ENCODE results near the gene NECTIN4.
"Not testable (repeated sequence)": the region's sequence is repeated elsewhere in the genome, so short reads cannot be mapped to it uniquely, and the experiment has no call there.

The NECTIN4 gene

DNA sequence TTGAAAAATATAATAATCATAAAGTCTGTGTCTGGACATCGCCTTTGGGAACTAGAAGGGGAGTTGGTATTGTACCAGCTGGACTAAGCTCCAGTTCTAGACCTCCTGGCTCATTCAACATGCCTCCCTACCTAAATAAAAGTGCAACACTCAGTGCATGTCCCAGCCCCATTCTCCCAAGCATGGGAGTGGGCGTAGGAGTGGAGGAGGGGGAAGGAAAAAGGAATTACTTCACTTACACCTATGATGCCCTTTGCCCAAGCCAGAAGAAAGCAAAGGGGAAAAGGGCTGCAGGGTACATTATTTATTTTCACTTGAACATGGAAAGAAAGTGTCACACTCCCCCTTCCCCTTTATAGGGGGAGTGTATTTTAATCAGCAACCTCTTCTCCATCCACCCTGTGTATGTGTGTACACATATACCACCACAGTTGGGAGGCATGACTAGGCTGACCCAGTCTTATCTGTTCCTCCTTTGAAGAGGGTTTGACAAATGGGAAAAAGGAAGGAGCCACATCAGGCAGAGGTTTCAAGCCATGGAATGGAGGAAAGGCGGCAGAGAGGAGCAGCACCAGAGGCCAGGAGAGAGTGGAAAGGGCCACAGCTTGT, 31.8 kb upstream of the NECTIN4 start:
- Histone ChIP-seq H3K9ac (ENCODE audit: low read length) (no peak overlapping the region), H3K4me1 (ENCODE audit: control insufficient read depth, insufficient read depth, low read length) (peaks cover 26% of the 10 kb centered on the region), H3K4me3 (ENCODE audit: low read length) (no peak overlapping the region), H3K9me3 (ENCODE audit: control insufficient read depth, low read length) (no peaks in the 10 kb centered on the region), H3K36me3 (ENCODE audit: control insufficient read depth, insufficient read depth, low read length) (no peaks in the 10 kb centered on the region), H3K27me3 (ENCODE audit: control insufficient read depth, insufficient read depth, low read length) (no peaks in the 10 kb centered on the region)

DNA sequence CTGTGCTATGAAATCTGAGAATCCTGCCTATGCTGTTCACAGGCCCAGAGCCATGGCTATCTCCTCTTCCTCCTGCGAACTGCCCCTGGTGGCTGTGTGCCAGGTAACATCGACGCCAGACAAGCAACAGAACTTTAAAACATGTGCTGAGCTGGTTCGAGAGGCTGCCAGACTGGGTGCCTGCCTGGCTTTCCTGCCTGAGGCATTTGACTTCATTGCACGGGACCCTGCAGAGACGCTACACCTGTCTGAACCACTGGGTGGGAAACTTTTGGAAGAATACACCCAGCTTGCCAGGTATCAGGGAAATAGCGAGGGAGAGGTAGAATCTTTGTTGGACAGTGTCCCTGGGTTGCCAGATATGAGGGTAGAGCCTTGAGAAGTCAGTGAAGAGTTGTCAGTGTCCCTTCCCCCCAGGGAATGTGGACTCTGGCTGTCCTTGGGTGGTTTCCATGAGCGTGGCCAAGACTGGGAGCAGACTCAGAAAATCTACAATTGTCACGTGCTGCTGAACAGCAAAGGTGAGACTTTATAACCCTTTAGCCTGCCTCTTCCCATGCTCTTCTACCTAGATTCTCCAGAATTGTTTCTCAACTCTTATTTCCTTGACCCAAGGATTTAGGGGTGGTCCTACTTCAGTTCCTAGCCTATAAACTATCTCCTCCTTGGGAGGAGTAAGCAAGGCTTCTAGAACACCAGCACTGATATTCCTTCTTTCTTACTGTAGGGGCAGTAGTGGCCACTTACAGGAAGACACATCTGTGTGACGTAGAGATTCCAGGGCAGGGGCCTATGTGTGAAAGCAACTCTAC, 29.9 kb upstream of the NECTIN4 start:
- Histone ChIP-seq H3K9me3 (ENCODE audit: control insufficient read depth, low read length) (no peaks in the 10 kb centered on the region), H3K4me1 (ENCODE audit: control insufficient read depth, insufficient read depth, low read length) (peaks cover 26% of the 10 kb centered on the region), H3K9ac (ENCODE audit: low read length) (peak overlapping the region; percentile 91), H3K27me3 (ENCODE audit: control insufficient read depth, insufficient read depth, low read length) (no peaks in the 10 kb centered on the region), H3K36me3 (ENCODE audit: control insufficient read depth, insufficient read depth, low read length) (no peaks in the 10 kb centered on the region), H3K4me3 (ENCODE audit: low read length) (peak overlapping the region; percentile 92)

DNA sequence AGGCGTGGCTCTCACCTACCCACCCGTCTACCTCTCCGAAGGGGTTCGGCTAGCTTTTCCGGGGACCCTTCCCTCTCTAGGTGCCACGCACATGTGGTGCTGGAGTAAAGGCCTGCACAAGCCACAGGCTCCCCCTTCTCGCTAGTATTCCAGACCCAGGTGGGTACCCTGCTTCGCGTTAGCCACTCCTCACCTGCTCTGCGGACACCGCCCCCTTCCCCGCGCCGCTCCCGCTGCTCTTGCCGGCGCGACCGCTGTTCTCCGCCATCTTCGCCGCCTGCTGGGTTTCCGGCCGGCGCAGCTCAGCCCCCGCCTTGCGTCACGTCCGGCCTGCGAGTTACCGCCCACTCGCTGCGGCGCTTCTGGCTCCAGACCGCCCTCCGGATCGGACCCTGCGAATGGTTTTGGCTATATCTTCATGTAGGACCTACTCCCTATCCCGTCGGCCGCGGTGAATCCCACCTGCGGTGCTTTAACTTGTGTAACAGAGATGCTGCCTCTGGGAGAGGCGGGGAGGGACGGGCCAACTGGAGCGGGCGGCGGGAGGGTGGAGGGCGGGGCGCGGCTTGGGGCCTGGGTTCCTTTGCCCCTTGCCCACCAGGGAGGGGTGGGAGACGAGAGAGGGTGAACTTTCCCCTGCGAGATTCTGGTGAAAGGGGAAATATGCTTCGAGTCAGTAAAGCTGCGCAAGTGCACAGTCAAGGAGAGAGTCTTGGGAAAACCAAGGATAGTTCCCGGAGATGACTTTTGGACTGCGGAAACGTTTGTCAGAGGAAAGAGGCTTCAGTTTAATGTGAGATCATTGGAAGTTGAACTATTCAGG, 28.6 kb upstream of the NECTIN4 start, which contains the start of the genes NIT1 and PFDN2:
TSS of gene NIT1 (plus strand) at position 347 of the 823 bp plus-strand sequence. CDS start at position 419, 72 bp downstream.
TSS of gene PFDN2 (minus strand) at position 279 of the 823 bp plus-strand sequence. CDS start at position 268, 11 bp downstream.
- Histone ChIP-seq H3K36me3 (ENCODE audit: control insufficient read depth, insufficient read depth, low read length) (no peaks in the 10 kb centered on the region), H3K9me3 (ENCODE audit: control insufficient read depth, low read length) (no peaks in the 10 kb centered on the region), H3K4me3 (ENCODE audit: low read length) (peak within 1 kb of the TSS; percentile 92), H3K9ac (ENCODE audit: low read length) (peak within 1 kb of the TSS; percentile 91), H3K27me3 (ENCODE audit: control insufficient read depth, insufficient read depth, low read length) (no peaks in the 10 kb centered on the region), H3K4me1 (ENCODE audit: control insufficient read depth, insufficient read depth, low read length) (peaks cover 26% of the 10 kb centered on the region)

DNA sequence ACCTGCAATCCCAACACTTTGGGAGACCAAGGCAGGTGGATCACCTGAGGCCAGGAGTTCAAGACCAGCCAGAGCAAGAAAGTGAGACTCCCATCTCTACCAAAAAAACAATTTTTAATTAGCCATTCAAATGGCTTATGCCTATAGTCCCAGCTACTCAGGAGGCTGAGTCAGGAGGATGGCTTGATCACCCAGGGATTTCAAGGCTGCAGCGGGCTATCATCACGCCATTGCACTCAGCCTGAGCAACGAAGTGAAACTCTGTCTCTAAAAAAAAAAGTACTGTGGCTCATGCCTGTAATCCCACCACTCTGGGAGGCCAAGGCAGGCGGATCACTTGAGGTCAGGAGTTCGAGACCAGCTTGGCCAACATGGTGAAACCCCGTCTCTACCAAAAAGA, 26.6 kb upstream of the NECTIN4 start:
- not testable (repeated sequence) for H3K9ac ChIP-seq (ENCODE audit: low read length); H3K9me3 ChIP-seq (ENCODE audit: control insufficient read depth, low read length); H3K27me3 ChIP-seq (ENCODE audit: control insufficient read depth, insufficient read depth, low read length); H3K4me3 ChIP-seq (ENCODE audit: low read length); H3K36me3 ChIP-seq (ENCODE audit: control insufficient read depth, insufficient read depth, low read length)
- peaks cover 26% of the 10 kb centered on the region for H3K4me1 ChIP-seq (ENCODE audit: control insufficient read depth, insufficient read depth, low read length)

DNA sequence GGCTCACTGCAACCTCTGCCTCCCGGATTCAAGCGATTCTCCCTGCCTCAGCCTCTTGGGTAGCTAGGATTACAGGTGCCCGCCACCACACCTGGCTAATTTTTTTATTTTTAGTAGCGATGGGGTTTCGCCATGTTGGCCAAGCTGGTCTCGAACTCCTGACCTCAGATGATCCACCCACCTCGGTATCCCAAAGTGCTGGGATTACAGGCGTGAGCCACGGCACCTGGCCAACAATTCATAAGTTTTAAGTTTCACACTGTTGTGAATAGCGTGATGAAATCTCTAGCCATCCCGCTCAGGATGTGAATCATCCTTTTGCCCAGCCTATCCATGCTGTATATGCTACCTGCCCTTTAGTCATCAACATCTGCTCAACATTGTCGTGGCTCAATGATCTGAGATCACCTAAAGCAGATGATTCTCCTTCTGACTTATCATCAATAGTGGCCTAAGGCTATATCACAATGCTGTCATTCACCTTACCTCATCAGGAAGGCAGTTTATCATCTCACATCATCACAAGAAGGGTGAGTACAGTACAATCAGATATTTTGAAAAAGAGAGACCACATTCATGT, 25.9 kb upstream of the NECTIN4 start:
- Histone ChIP-seq H3K4me1 (ENCODE audit: control insufficient read depth, insufficient read depth, low read length) (peaks cover 26% of the 10 kb centered on the region), H3K4me3 (ENCODE audit: low read length) (no peak overlapping the region), H3K9ac (ENCODE audit: low read length) (no peak overlapping the region)

DNA sequence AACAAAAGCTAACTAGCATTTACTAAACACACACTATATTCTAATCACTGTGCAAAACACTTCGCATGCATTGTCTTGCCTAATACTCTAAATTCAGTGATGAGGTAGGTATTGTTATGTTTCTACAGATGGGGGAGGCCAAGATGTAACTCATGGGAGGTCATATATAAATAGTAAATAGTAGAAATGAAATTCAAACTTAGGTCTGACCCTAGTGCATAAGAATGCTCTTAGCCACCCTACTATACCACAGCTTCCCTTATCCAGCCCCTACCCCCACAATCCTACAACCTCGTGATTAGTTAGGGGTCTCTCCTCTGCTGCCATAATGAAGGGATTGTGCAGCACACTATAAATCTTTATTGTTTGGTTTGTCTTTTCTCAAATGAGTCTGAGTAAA, 25.2 kb upstream of the NECTIN4 start:
- no peaks in the 10 kb centered on the region for H3K36me3 ChIP-seq (ENCODE audit: control insufficient read depth, insufficient read depth, low read length)
- H3K9ac ChIP-seq (ENCODE audit: low read length): no peak overlapping the region
- H3K4me1 ChIP-seq (ENCODE audit: control insufficient read depth, insufficient read depth, low read length): peaks cover 21% of the 10 kb centered on the region
- H3K9me3 ChIP-seq (ENCODE audit: control insufficient read depth, low read length): no peaks in the 10 kb centered on the region
- H3K4me3 ChIP-seq (ENCODE audit: low read length): no peak overlapping the region
- no peaks in the 10 kb centered on the region for H3K27me3 ChIP-seq (ENCODE audit: control insufficient read depth, insufficient read depth, low read length)

More for the DNA sequence above, 25.9 kb upstream of the NECTIN4 start:
- no peaks in the 10 kb centered on the region for H3K27me3 ChIP-seq (ENCODE audit: control insufficient read depth, insufficient read depth, low read length)
- no peaks in the 10 kb centered on the region for H3K36me3 ChIP-seq (ENCODE audit: control insufficient read depth, insufficient read depth, low read length)
- H3K9me3 ChIP-seq (ENCODE audit: control insufficient read depth, low read length): no peaks in the 10 kb centered on the region

DNA sequence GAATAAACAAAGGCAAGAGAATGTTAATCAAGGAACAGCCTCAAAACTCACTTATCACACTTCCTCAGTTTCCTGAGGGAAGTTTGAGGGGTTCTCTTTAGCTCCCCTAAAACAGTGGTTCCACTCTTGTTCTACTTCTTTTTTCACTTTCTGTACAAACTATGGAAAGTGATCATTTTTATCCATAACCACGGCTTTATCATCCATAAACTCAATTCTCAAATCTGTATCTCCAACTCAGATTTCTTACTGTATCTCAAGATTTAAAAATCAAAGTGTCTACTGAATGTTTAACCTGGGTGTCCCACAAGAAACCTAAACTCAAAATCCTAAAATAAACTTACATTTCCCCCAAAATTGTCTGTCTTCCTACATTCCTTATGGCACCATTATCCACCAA, 24.6 kb upstream of the NECTIN4 start:
- Histone ChIP-seq H3K27me3 (ENCODE audit: control insufficient read depth, insufficient read depth, low read length) (no peaks in the 10 kb centered on the region), H3K36me3 (ENCODE audit: control insufficient read depth, insufficient read depth, low read length) (no peaks in the 10 kb centered on the region), H3K4me1 (ENCODE audit: control insufficient read depth, insufficient read depth, low read length) (peaks cover 15% of the 10 kb centered on the region), H3K4me3 (ENCODE audit: low read length) (no peak overlapping the region), H3K9me3 (ENCODE audit: control insufficient read depth, low read length) (no peaks in the 10 kb centered on the region), H3K9ac (ENCODE audit: low read length) (no peak overlapping the region)

DNA sequence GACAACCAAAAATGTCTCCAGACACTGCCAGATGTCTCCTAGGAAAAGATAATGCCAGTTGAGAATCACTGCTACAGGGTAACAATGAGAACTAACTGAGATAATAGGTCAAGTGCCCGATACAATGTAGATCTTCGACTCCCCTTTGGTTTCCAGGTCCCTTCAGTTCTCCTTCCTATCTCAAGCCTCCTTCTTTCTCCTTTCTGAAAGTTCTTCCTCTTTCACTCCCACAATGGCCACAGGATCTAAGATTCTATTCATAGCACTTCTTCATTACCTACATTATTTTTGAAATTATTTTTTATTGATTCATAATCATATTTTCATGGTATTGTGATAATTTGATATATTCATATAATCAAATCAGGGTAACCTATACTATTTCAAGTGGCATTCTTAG, 22.2 kb upstream of the NECTIN4 start:
- no peak overlapping the region for H3K9ac ChIP-seq (ENCODE audit: low read length)
- H3K4me1 ChIP-seq (ENCODE audit: control insufficient read depth, insufficient read depth, low read length): peaks cover 1% of the 10 kb centered on the region
- no peaks in the 10 kb centered on the region for H3K9me3 ChIP-seq (ENCODE audit: control insufficient read depth, low read length)
- H3K27me3 ChIP-seq (ENCODE audit: control insufficient read depth, insufficient read depth, low read length): no peaks in the 10 kb centered on the region
- H3K36me3 ChIP-seq (ENCODE audit: control insufficient read depth, insufficient read depth, low read length): no peaks in the 10 kb centered on the region
- no peak overlapping the region for H3K4me3 ChIP-seq (ENCODE audit: low read length)

DNA sequence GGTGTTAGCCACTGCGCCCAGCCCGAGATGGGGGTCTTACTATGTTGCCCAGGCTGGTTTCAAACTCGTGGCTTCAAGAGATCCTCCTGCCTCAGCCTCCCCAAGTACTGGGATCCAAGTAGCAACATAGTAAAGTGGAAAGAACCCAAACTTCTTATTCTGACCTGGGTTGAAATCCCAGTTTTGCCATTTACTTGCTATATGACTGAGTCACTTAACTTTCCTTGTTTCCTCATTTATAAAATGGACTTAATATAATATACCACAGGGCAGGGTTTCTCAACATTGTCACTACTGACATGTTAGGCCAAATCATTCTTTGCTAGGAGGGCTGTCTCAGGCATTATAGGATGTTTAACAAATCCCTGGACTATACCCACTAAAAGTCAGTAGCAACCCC, 21.8 kb upstream of the NECTIN4 start:
- Histone ChIP-seq H3K9ac (ENCODE audit: low read length) (no peak overlapping the region), H3K4me1 (ENCODE audit: control insufficient read depth, insufficient read depth, low read length) (no peaks in the 10 kb centered on the region), H3K36me3 (ENCODE audit: control insufficient read depth, insufficient read depth, low read length) (no peaks in the 10 kb centered on the region), H3K9me3 (ENCODE audit: control insufficient read depth, low read length) (no peaks in the 10 kb centered on the region), H3K27me3 (ENCODE audit: control insufficient read depth, insufficient read depth, low read length) (no peaks in the 10 kb centered on the region), H3K4me3 (ENCODE audit: low read length) (no peak overlapping the region)

DNA sequence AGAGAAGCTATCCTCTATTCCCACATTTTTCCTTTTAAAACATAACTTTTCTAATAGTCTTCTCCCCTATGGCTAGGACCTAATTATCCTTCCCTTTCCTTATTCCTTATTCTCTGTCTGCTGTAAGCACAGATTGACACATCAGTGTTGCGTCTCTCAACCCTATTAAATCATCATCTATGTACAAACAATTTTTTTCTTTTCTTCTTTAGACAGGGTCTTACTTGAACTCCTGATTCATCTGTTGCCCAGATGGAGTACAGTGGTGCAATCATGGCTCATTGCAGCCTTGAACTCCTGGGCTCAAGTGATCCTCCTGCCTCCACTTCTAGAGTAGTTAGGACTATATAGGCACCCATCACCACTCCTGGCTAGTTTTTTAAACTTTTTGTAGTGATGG, 17.1 kb upstream of the NECTIN4 start:
- Histone ChIP-seq H3K4me1 (ENCODE audit: control insufficient read depth, insufficient read depth, low read length) (no peaks in the 10 kb centered on the region), H3K9me3 (ENCODE audit: control insufficient read depth, low read length) (no peaks in the 10 kb centered on the region), H3K36me3 (ENCODE audit: control insufficient read depth, insufficient read depth, low read length) (peaks cover 8% of the 10 kb centered on the region), H3K9ac (ENCODE audit: low read length) (no peak overlapping the region), H3K27me3 (ENCODE audit: control insufficient read depth, insufficient read depth, low read length) (no peaks in the 10 kb centered on the region), H3K4me3 (ENCODE audit: low read length) (no peak overlapping the region)

DNA sequence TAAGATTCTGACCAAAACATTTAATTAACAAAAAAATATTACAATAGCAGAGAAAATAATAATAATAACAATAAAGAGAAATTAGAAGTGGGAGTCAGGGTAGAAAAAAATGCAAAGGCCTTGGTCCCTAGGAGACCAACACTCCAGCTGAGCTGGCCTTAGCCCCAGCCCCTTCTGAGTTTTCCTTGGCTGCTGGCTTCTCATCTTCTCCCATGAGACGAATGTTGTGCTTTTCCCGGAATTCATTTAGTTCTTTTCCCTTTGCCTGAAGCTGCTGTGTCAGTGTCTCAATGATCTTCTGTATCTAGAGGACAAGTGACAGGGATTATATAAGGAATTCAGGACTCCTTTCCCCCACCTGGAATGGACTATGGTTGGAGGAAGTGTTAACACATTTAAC, 11.2 kb upstream of the NECTIN4 start:
- Histone ChIP-seq H3K36me3 (ENCODE audit: control insufficient read depth, insufficient read depth, low read length) (peaks cover 8% of the 10 kb centered on the region), H3K9me3 (ENCODE audit: control insufficient read depth, low read length) (no peaks in the 10 kb centered on the region), H3K27me3 (ENCODE audit: control insufficient read depth, insufficient read depth, low read length) (no peaks in the 10 kb centered on the region), H3K9ac (ENCODE audit: low read length) (no peak overlapping the region), H3K4me1 (ENCODE audit: control insufficient read depth, insufficient read depth, low read length) (peaks cover 9% of the 10 kb centered on the region), H3K4me3 (ENCODE audit: low read length) (no peak overlapping the region)
